CD14-positive monocyte (primary cell): ENCODE measurements around the gene ABCC4. TPM values are rescaled to one million over a fixed set of nuclear protein-coding genes. Genes with fewer than 3 reads are reported as not detected.

Source experiments
- DNase-seq, 3 donors: peaks; one replicate each; pipeline ENCODE4 v3.0.0-alpha.2; 2011 to 2022
- H2AFZ ChIP-seq: 2 replicates; pipeline ENCODE4 v1.6.0; 2012; ENCODE audit warnings: mild to moderate bottlenecking, low read depth, low read length, inconsistent platforms; ENCODE audit not compliant: insufficient read depth, poor library complexity, severe bottlenecking
- H3K27ac ChIP-seq, 2 donors: 1 replicate in 1 of 2; 2 replicates in 1 of 2; pipeline ENCODE4 v1.5.1; 2012 to 2013; ENCODE audit warnings: low read length in 2 of 2, control low read depth in 1 of 2, inconsistent platforms in 1 of 2, low read depth in 1 of 2, mild to moderate bottlenecking in 1 of 2
- H3K27me3 ChIP-seq, 2 donors: one replicate each; pipeline versions ENCODE4 v1.6.0 to v1.6.1; 2011 to 2013; ENCODE audit warnings: low read length in 2 of 2; ENCODE audit not compliant: control insufficient read depth in 2 of 2, insufficient read depth in 2 of 2
- H3K36me3 ChIP-seq, 2 donors: replicated peaks in 1 of 2; 1 replicate in 1 of 2; 2 replicates in 1 of 2; pipeline versions ENCODE4 v1.5.1 to v1.6.1; 2012 to 2013; ENCODE audit warnings: low read length in 2 of 2, control low read depth in 1 of 2, inconsistent platforms in 1 of 2, mild to moderate bottlenecking in 1 of 2; ENCODE audit not compliant: insufficient read depth in 2 of 2, control insufficient read depth in 1 of 2
- H3K4me1 ChIP-seq, 2 donors: 1 replicate in 1 of 2; 2 replicates in 1 of 2; pipeline versions ENCODE4 v1.5.1 to v1.6.1; 2012 to 2013; ENCODE audit warnings: low read length in 2 of 2, control low read depth in 1 of 2, inconsistent platforms in 1 of 2, mild to moderate bottlenecking in 1 of 2, moderate library complexity in 1 of 2; ENCODE audit not compliant: insufficient read depth in 2 of 2, control insufficient read depth in 1 of 2
- H3K4me2 ChIP-seq: replicated peaks from 2 replicates; pipeline ENCODE3; 2012; ENCODE audit warnings: low read length, moderate library complexity, mild to moderate bottlenecking; ENCODE audit not compliant: poor library complexity, severe bottlenecking; ENCODE audit errors: extremely low read depth
- H3K4me3 ChIP-seq, 3 experiments: fragments of 200-600 bp in 1 of 3; sonication (generic) in 1 of 3; replicated peaks in 1 of 3; 1 replicate in 2 of 3; 2 replicates in 1 of 3; pipeline ENCODE4 v1.5.1; 2011 to 2013; ENCODE audit warnings: low read length in 3 of 3, mild to moderate bottlenecking in 3 of 3, control low read depth in 2 of 3, low read depth in 2 of 3, inconsistent platforms in 1 of 3, moderate library complexity in 1 of 3
- H3K79me2 ChIP-seq: 2 replicates; pipeline ENCODE4 v1.6.0; 2012; ENCODE audit warnings: mild to moderate bottlenecking, control low read depth, inconsistent platforms, low read length, moderate library complexity; ENCODE audit not compliant: insufficient read depth
- H3K9ac ChIP-seq: 2 replicates; pipeline ENCODE4 v1.6.0; 2017; ENCODE audit warnings: low read length, mild to moderate bottlenecking; ENCODE audit not compliant: insufficient read depth, poor library complexity, severe bottlenecking
- H3K9me3 ChIP-seq, 2 donors: replicated peaks in 1 of 2; 1 replicate in 1 of 2; 2 replicates in 1 of 2; pipeline versions ENCODE4 v1.5.1 to v1.6.1; 2012 to 2013; ENCODE audit warnings: low read length in 2 of 2, control low read depth in 1 of 2; ENCODE audit not compliant: control insufficient read depth in 1 of 2, insufficient read depth in 1 of 2
- H4K20me1 ChIP-seq: 2 replicates; pipeline ENCODE4 v1.6.0; 2012; ENCODE audit warnings: mild to moderate bottlenecking, low read length, control low read depth, moderate library complexity; ENCODE audit not compliant: insufficient read depth
- H3K27ac Mint-ChIP-seq, 7 donors: one replicate each; pipeline ENCODE4 v1.8.0; 2020; ENCODE audit warnings: mild to moderate bottlenecking in 7 of 7, mixed read lengths in 7 of 7, moderate library complexity in 6 of 7, inconsistent platforms in 2 of 7
- H3K27me3 Mint-ChIP-seq, 3 donors: one replicate each; pipeline ENCODE4 v1.8.0; 2021 to 2022; ENCODE audit warnings: low read depth in 3 of 3, mild to moderate bottlenecking in 3 of 3, mixed read lengths in 3 of 3, moderate library complexity in 3 of 3, inconsistent platforms in 1 of 3
- H3K36me3 Mint-ChIP-seq, 2 donors: one replicate each; pipeline ENCODE4 v1.8.0; 2020; ENCODE audit warnings: mixed read lengths in 2 of 2, inconsistent platforms in 1 of 2, mild to moderate bottlenecking in 1 of 2
- H3K4me1 Mint-ChIP-seq: one replicate; pipeline ENCODE4 v1.8.0; 2020; ENCODE audit warnings: mild to moderate bottlenecking, mixed read lengths
- H3K4me3 Mint-ChIP-seq, 2 donors: one replicate each; pipeline ENCODE4 v1.8.0; 2020; ENCODE audit warnings: mild to moderate bottlenecking in 2 of 2, mixed read lengths in 2 of 2, moderate library complexity in 1 of 2
- H3K9me3 Mint-ChIP-seq, 7 donors: one replicate each; pipeline ENCODE4 v1.8.0; 2020 to 2022; ENCODE audit warnings: mixed read lengths in 7 of 7, mild to moderate bottlenecking in 6 of 7, moderate library complexity in 6 of 7, inconsistent platforms in 2 of 7
- CTCF ChIP-seq: fragments of 200-600 bp; IDR thresholded peaks from one replicate; pipeline ENCODE4 v1.8.0; 2022; ENCODE audit warnings: antibody characterized with exemption, mild to moderate bottlenecking
- WGBS: methylation state at CpG from one replicate; pipeline ENCODE4 v1.1.5; 2013; ENCODE audit warnings: missing lambda C conversion rate; ENCODE audit not compliant: insufficient coverage; 5-methylcytosine and 5-hydroxymethylcytosine counted together
- intact Hi-C, 2 donors: fragments of 100-400 bp; cut with micrococcal nuclease; formaldehyde crosslinking; loops; one replicate each; pipeline versions ENCODE4 v1.15.0 to v1.15.1; 2023
- polyA plus RNA-seq, 3 donors: library from polyadenylated mRNA; depleted of rRNA in 1 of 3; unstranded in 2 of 3; stranded (reverse) in 1 of 3; fragments of 300-500 nt in 2 of 3; fragments of >200 nt in 1 of 3; fragmentation: Illumina TruSeq in 2 of 3; gene quantifications; 1 replicate in 2 of 3; 2 replicates in 1 of 3; pipeline ENCODE4 v1.2.3, GENCODE V29; 2012 to 2021

Gene ABCC4
- polyA plus RNA-seq, 3 donors: 0.96 to 2.5 (median 1.7) TPM

GRCh38 chr13:95027638-95028037 lies 273.6 kb downstream of the ABCC4 start:
- Histone ChIP-seq H3K4me3 (no peak overlapping the region), H3K4me2 (no peak overlapping the region), H3K27me3 (no peaks in the 10 kb centered on the region), H3K9me3 (no peaks in the 10 kb centered on the region), H3K79me2 (no peaks in the 10 kb centered on the region), H2AFZ (no peak overlapping the region), H3K27ac (no peak overlapping the region), H3K9ac (no peak overlapping the region), H3K36me3 (no peaks in the 10 kb centered on the region), H3K4me1 (no peaks in the 10 kb centered on the region), H4K20me1 (no peaks in the 10 kb centered on the region)
- intact Hi-C loops: no loop called here
- no peaks in the 10 kb centered on the region for H3K4me1 Mint-ChIP-seq
- peaks cover 0 to 4% (median 0%) of the 10 kb centered on the region in 7 donors for H3K9me3 Mint-ChIP-seq
- H3K36me3 Mint-ChIP-seq: peaks cover 0 to 5% of the 10 kb centered on the region in 2 donors
- H3K4me3 Mint-ChIP-seq: no peak overlapping the region
- no peak for TF ChIP-seq CTCF
- DNase-seq: no peak
- H3K27ac Mint-ChIP-seq: no peak overlapping the region
- WGBS: no CpG with 5 or more reads among the region's 3 CpGs
- no peaks in the 10 kb centered on the region for H3K27me3 Mint-ChIP-seq

GRCh38 chr13:95025116-95025515 lies 276.1 kb downstream of the ABCC4 start:
- Histone ChIP-seq H3K9me3 (no peaks in the 10 kb centered on the region), H2AFZ (no peak overlapping the region), H3K4me3 (no peak overlapping the region), H3K79me2 (no peaks in the 10 kb centered on the region), H3K27me3 (no peaks in the 10 kb centered on the region), H3K9ac (no peak overlapping the region), H3K36me3 (no peaks in the 10 kb centered on the region), H3K4me2 (no peak overlapping the region), H3K4me1 (no peaks in the 10 kb centered on the region), H3K27ac (no peak overlapping the region), H4K20me1 (no peaks in the 10 kb centered on the region)
- peaks cover 0 to 5% of the 10 kb centered on the region in 2 donors for H3K36me3 Mint-ChIP-seq
- WGBS: no CpG with 5 or more reads among the region's 1 CpG
- H3K27me3 Mint-ChIP-seq: no peaks in the 10 kb centered on the region
- H3K4me1 Mint-ChIP-seq: peaks cover 1% of the 10 kb centered on the region
- no peak overlapping the region for H3K4me3 Mint-ChIP-seq
- no peak for TF ChIP-seq CTCF
- H3K9me3 Mint-ChIP-seq: peaks cover 0 to 4% (median 0%) of the 10 kb centered on the region in 7 donors
- H3K27ac Mint-ChIP-seq: no peak overlapping the region
- intact Hi-C loops: no loop called here
- DNase-seq: no peak
